IMR-90 (cell line): ENCODE measurements around the gene RALGPS2. TPM values are rescaled to one million over a fixed set of nuclear protein-coding genes. Genes with fewer than 3 reads are reported as not detected.

Experiments
- ATAC-seq: fragments of 200-7000 bp; cut with Tn5 transposase; 2 replicates; pipeline ENCODE4 v1.9.1; 2020; ENCODE audit warnings: low read depth, mild to moderate bottlenecking, moderate library complexity
- BruUV-seq: library from RNA; stranded (reverse); fragments of 400-500 nt; replicated peaks from 2 replicates; lab custom pipeline; 2021; lab: Mats Ljungman, UMichigan
- CTCF ChIA-PET: fragments of 300-600 bp; formaldehyde crosslinking; extraction: SDS; loops from one replicate; lab custom pipeline; 2021; ENCODE audit warnings: antibody characterized with exemption; lab: Yijun Ruan, JAX
- POLR2A ChIA-PET: fragments of 300-600 bp; sonication (Branson Sonifier 250); formaldehyde crosslinking; loops from one replicate; lab custom pipeline; 2022; ENCODE audit warnings: antibody characterized with exemption; ENCODE audit not compliant: unreplicated experiment; lab: Charles Lee
- DNase-seq: peaks from one replicate; pipeline ENCODE4 v3.0.0; 2013
- H2AFZ ChIP-seq: replicated peaks from 2 replicates; pipeline ENCODE3; 2013; ENCODE audit warnings: low read length, mild to moderate bottlenecking; ENCODE audit not compliant: poor library complexity
- H2AK5ac ChIP-seq: 2 replicates; pipeline ENCODE4 v1.6.1; 2013; ENCODE audit warnings: low read depth, low read length, inconsistent platforms
- H2AK9ac ChIP-seq: replicated peaks from 2 replicates; pipeline ENCODE3; 2013; ENCODE audit warnings: mild to moderate bottlenecking, low read depth, low read length, moderate library complexity; ENCODE audit not compliant: poor library complexity
- H2BK120ac ChIP-seq: 2 replicates; pipeline ENCODE4 v1.6.1; 2013; ENCODE audit warnings: low read depth, low read length, inconsistent platforms
- H2BK15ac ChIP-seq: 3 replicates; pipeline ENCODE4 v1.6.1; 2013; ENCODE audit warnings: low read depth, low read length, inconsistent platforms
- H2BK20ac ChIP-seq: 2 replicates; pipeline ENCODE4 v1.6.1; 2013; ENCODE audit warnings: low read depth, mild to moderate bottlenecking, inconsistent platforms, low read length, moderate library complexity
- H2BK5ac ChIP-seq: 2 replicates; pipeline ENCODE4 v1.6.1; 2013; ENCODE audit warnings: mild to moderate bottlenecking, low read depth, low read length, inconsistent platforms; ENCODE audit not compliant: poor library complexity, severe bottlenecking
- H3K14ac ChIP-seq: replicated peaks from 2 replicates; pipeline ENCODE4 v1.6.1; 2013; ENCODE audit warnings: low read depth, low read length, inconsistent platforms
- H3K18ac ChIP-seq: 2 replicates; pipeline ENCODE4 v1.6.1; 2013; ENCODE audit warnings: low read depth, low read length, control low read depth
- H3K23ac ChIP-seq: 2 replicates; pipeline ENCODE4 v1.6.1; 2013; ENCODE audit warnings: low read depth, low read length, inconsistent platforms
- H3K27ac ChIP-seq: 2 replicates; pipeline ENCODE4 v1.5.1; 2013; ENCODE audit warnings: mild to moderate bottlenecking, control low read depth, low read length; ENCODE audit not compliant: insufficient read depth
- H3K27me3 ChIP-seq: 2 replicates; pipeline ENCODE4 v1.6.1; 2013; ENCODE audit warnings: low read length; ENCODE audit not compliant: control insufficient read depth, insufficient read depth
- H3K36me3 ChIP-seq: 2 replicates; pipeline ENCODE4 v1.6.1; 2013; ENCODE audit warnings: low read length, mixed read lengths; ENCODE audit not compliant: control insufficient read depth, insufficient read depth
- H3K4ac ChIP-seq: 2 replicates; pipeline ENCODE4 v1.6.1; 2013; ENCODE audit warnings: low read depth, low read length, inconsistent platforms
- H3K4me1 ChIP-seq: 2 replicates; pipeline ENCODE4 v1.6.1; 2013; ENCODE audit warnings: low read length, mixed read lengths; ENCODE audit not compliant: control insufficient read depth, insufficient read depth
- H3K4me2 ChIP-seq: 2 replicates; pipeline ENCODE4 v1.6.1; 2013; ENCODE audit warnings: low read depth, mild to moderate bottlenecking, control low read depth, low read length, moderate library complexity
- H3K4me3 ChIP-seq: 2 replicates; pipeline ENCODE4 v1.5.1; 2013; ENCODE audit warnings: low read depth, mild to moderate bottlenecking, control low read depth, low read length, moderate library complexity; ENCODE audit not compliant: insufficient read depth
- H3K56ac ChIP-seq: 2 replicates; pipeline ENCODE4 v1.6.1; 2013; ENCODE audit warnings: low read length, inconsistent platforms; ENCODE audit not compliant: insufficient read depth; ENCODE audit errors: extremely low read depth
- H3K79me1 ChIP-seq, 2 experiments: 2 replicates each; pipeline ENCODE4 v1.6.1; 2013; ENCODE audit warnings: low read length in 2 of 2, inconsistent platforms in 1 of 2, low read depth in 1 of 2
- H3K9ac ChIP-seq: 2 replicates; pipeline ENCODE4 v1.6.1; 2013; ENCODE audit warnings: low read depth, low read length, control low read depth
- H3K9me1 ChIP-seq: 2 replicates; pipeline ENCODE4 v1.6.1; 2013; ENCODE audit warnings: low read length, inconsistent platforms; ENCODE audit not compliant: insufficient read depth
- H3K9me3 ChIP-seq: 2 replicates; pipeline ENCODE4 v1.6.1; 2013; ENCODE audit warnings: low read length; ENCODE audit not compliant: control insufficient read depth, insufficient read depth
- H4K20me1 ChIP-seq: 2 replicates; pipeline ENCODE4 v1.6.1; 2013; ENCODE audit warnings: low read length, inconsistent platforms; ENCODE audit not compliant: insufficient read depth
- H4K5ac ChIP-seq: 2 replicates; pipeline ENCODE4 v1.6.1; 2013; ENCODE audit warnings: mild to moderate bottlenecking, low read depth, low read length, control low read depth
- H4K8ac ChIP-seq, 2 experiments: 2 replicates each; pipeline ENCODE4 v1.6.1; 2013; ENCODE audit warnings: low read depth in 2 of 2, low read length in 2 of 2, control low read depth in 1 of 2, inconsistent platforms in 1 of 2
- H4K91ac ChIP-seq: 2 replicates; pipeline ENCODE4 v1.6.1; 2013; ENCODE audit warnings: low read depth, low read length, inconsistent platforms; ENCODE audit not compliant: insufficient read depth
- BHLHE40 ChIP-seq: fragments of 150-350 bp; IDR thresholded peaks from 2 replicates; pipeline ENCODE4 v1.6.1; 2016; ENCODE audit warnings: mild to moderate bottlenecking, low read depth, low read length
- MAFK ChIP-seq: IDR thresholded peaks from 2 replicates; pipeline ENCODE4 v1.6.1; 2012; ENCODE audit warnings: low read depth, low read length, improper control_type of control experiment
- NFE2L2 ChIP-seq: fragments of 150-350 bp; IDR thresholded peaks from 2 replicates; pipeline ENCODE4 v1.6.1; 2016; ENCODE audit warnings: low read depth, mild to moderate bottlenecking, low read length
- POLR2A ChIP-seq: IDR thresholded peaks from 2 replicates; pipeline ENCODE4 v1.6.1; 2012; ENCODE audit warnings: mild to moderate bottlenecking, low read depth, low read length
- WGBS, 2 experiments: methylation state at CpG; one replicate each; pipeline versions ENCODE4 v1.1.5 to v1.1.7; 2013; ENCODE audit warnings: missing lambda C conversion rate in 2 of 2; ENCODE audit not compliant: insufficient read length in 1 of 2; ENCODE audit errors: extremely low coverage in 2 of 2; 5-methylcytosine and 5-hydroxymethylcytosine counted together
- dilution Hi-C: fragments of 300-500 bp; cut with HindIII; formaldehyde crosslinking; loops from one replicate; pipeline ENCODE4 v1.14.3; 2018; ENCODE audit warnings: low sequenced_read_pairs; ENCODE audit not compliant: unreplicated experiment
- in situ Hi-C: fragments of 300-500 bp; cut with MboI; formaldehyde crosslinking; loops from 3 replicates; pipeline ENCODE4 v1.14.3; 2019; ENCODE audit warnings: low sequenced_read_pairs, inconsistent platforms, mixed read lengths
- intact Hi-C: fragments of 100-400 bp; cut with micrococcal nuclease; formaldehyde crosslinking; loops from 2 replicates; pipeline ENCODE4 v1.10.0; 2022
- polyA plus RNA-seq, 3 experiments: library from polyadenylated mRNA; depleted of rRNA; stranded (reverse); fragments of >200 nt; gene quantifications; 2 replicates each; pipeline ENCODE4 v1.2.3, GENCODE V29; 2012; ENCODE audit warnings: low replicate concordance in 1 of 3
- total RNA-seq: library from RNA; depleted of rRNA; stranded (reverse); fragments of >200 nt; gene quantifications from 2 replicates; pipeline ENCODE4 v1.2.3, GENCODE V29; 2012
- TF ChIP-seq, protein P1 (sequence below): fragments of 150-350 bp; IDR thresholded peaks from 2 replicates; pipeline ENCODE4 v1.6.1; 2016; ENCODE audit warnings: low read depth, mild to moderate bottlenecking, low read length, moderate library complexity, borderline replicate concordance

RALGPS2 gene
- total and polyA plus RNA-seq, 2 of the 4 experiments (the other 2 are of a cell fraction), result 13.8 to 148 TPM

DNA sequence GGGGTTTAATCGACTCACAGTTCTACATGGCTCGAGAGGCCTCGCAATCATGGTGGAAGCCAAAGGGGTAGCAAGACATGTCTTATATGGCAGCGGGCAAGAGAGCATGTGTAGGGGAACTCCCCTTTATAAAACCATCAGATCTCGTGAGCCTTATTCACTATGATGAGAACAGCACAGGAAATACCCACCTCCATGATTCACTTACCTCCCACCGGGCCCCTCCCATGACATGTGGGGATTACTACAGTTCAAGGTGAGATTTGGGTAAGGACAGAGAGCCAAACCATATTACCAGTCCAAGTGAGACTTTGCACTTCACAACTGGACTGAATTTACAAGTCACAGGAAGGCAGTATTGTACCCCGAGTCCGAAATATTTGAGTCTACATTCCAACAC, 219.7 kb downstream of the RALGPS2 start:
- no peak overlapping the region for H3K4me2 ChIP-seq
- H3K9ac ChIP-seq, result no peak overlapping the region
- intact Hi-C loops, result no loop called here
- H2BK120ac ChIP-seq, result no peak overlapping the region
- H3K79me1 ChIP-seq, result no peaks in the 10 kb centered on the region
- DNase-seq (no peak), ATAC-seq (no peak)
- no peak overlapping the region for H2BK20ac ChIP-seq
- H2AK9ac ChIP-seq, result no peak overlapping the region
- no peak overlapping the region for H3K14ac ChIP-seq
- 0 out of 2 replicates have a peak, but pooled peaks cover 3% of the 10 kb centered on the region for H3K9me1 ChIP-seq
- H4K91ac ChIP-seq, result no peak overlapping the region
- no peaks in the 10 kb centered on the region; the same call in 1 of the 2 replicates for H3K4me1 ChIP-seq
- H2AK5ac ChIP-seq, result no peak overlapping the region
- H3K4ac ChIP-seq, result no peak overlapping the region
- no peak overlapping the region for H3K4me3 ChIP-seq
- no peak overlapping the region for H4K5ac ChIP-seq
- H3K36me3 ChIP-seq, result no peaks in the 10 kb centered on the region
- H2BK5ac ChIP-seq, result no peak overlapping the region
- no peak overlapping the region for H2AFZ ChIP-seq
- H3K18ac ChIP-seq, result no peak overlapping the region
- dilution Hi-C loops, result no loop called here
- H4K20me1 ChIP-seq, result no peaks in the 10 kb centered on the region
- no peak overlapping the region for H3K23ac ChIP-seq
- POLR2A ChIA-PET, result no interaction called here
- no peak for TF ChIP-seq MAFK
- TF ChIP-seq NFE2L2, result no peak
- TF ChIP-seq POLR2A, result no peak
- TF ChIP-seq, protein P1, sequence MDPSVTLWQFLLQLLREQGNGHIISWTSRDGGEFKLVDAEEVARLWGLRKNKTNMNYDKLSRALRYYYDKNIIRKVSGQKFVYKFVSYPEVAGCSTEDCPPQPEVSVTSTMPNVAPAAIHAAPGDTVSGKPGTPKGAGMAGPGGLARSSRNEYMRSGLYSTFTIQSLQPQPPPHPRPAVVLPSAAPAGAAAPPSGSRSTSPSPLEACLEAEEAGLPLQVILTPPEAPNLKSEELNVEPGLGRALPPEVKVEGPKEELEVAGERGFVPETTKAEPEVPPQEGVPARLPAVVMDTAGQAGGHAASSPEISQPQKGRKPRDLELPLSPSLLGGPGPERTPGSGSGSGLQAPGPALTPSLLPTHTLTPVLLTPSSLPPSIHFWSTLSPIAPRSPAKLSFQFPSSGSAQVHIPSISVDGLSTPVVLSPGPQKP, result no peak
- no peak for TF ChIP-seq BHLHE40
- no peak overlapping the region for H2BK15ac ChIP-seq
- in situ Hi-C loops, result no loop called here
- CTCF ChIA-PET, result interaction anchor here (1.2 kb wide), 1 partner anchor 21 kb away, joined by 3 read pairs; no protein-coding TSS in a partner anchor
- no peak overlapping the region for H3K27ac ChIP-seq
- whole genome bisulfite sequencing, 2 experiments, result no CpG with 5 or more reads among the region's 8 CpGs
- no peak overlapping the region for H4K8ac ChIP-seq
- no peak overlapping the region for H3K56ac ChIP-seq
- no peaks in the 10 kb centered on the region for H3K9me3 ChIP-seq
- H3K27me3 ChIP-seq, result no peaks in the 10 kb centered on the region; the same call in 1 of the 2 replicates
- BruUV-seq, result no TSS peak
